Measurements from ENCODE around the gene TMEM183A.

DNA sequence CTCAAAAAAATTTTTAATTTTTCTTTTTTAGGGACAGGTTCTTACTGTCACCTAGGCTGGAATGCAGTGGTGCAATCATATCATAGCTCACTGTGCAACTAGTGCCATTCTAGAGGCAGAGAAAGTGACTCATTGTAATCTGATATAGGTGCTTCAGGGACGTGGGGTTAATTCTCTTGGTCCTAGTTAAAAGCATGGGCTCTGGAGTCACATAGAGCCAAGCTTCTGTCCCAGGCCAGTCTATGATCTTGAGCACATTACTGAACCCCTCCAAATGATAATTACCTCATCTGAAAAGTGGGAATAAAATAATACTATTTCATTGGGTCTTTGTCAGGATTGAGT is 47.9 kb upstream of the TMEM183A start:
- TF ChIP-seq MIER1 (IDR thresholded peaks at IDR 0.05; ENCODE audit: low read depth) (no peak), MAFK (IDR thresholded peaks at IDR 0.05; ENCODE audit: low read length) (no peak), PHB2 (IDR thresholded peaks at IDR 0.05; ENCODE audit: low read depth) (no peak), CHD4 (IDR thresholded peaks at IDR 0.05; ENCODE audit: insufficient read depth, insufficient replicate concordance, low read depth, low read length, poor library complexity, severe bottlenecking) (no peak)
